Neural cell (in vitro differentiated cells): ENCODE measurements around the gene GPR15LG. TPM values are rescaled to one million over a fixed set of nuclear protein-coding genes. Genes with fewer than 3 reads are reported as not detected.

Source experiments
- H2AFZ ChIP-seq: fragments of 200-600, 300-800 bp; sonication (generic), shearing (Covaris generic); 2 replicates; pipeline ENCODE4 v1.6.0; 2014; ENCODE audit warnings: low read depth, mild to moderate bottlenecking, antibody characterized with exemption, low read length, moderate library complexity
- H3F3A ChIP-seq: fragments of 200-600 bp; shearing (Covaris generic); 2 replicates; pipeline ENCODE4 v1.6.1; 2016; ENCODE audit warnings: mild to moderate bottlenecking, moderate library complexity, mixed read lengths, antibody characterized with exemption, low read length; ENCODE audit not compliant: insufficient read depth, poor library complexity, severe bottlenecking
- H3K27ac ChIP-seq: fragments of 200-600, 300-800 bp; sonication (generic), shearing (Covaris generic); 2 replicates; pipeline ENCODE4 v1.5.1; 2014; ENCODE audit warnings: mild to moderate bottlenecking, low read length, moderate library complexity
- H3K27me3 ChIP-seq: fragments of 300-800, 200-600 bp; sonication (generic), shearing (Covaris generic); 2 replicates; pipeline ENCODE4 v1.6.0; 2014; ENCODE audit warnings: mild to moderate bottlenecking, low read depth, low read length, moderate library complexity; ENCODE audit not compliant: insufficient read depth
- H3K36me3 ChIP-seq: fragments of 300-800, 200-600 bp; sonication (generic), shearing (Covaris generic); 2 replicates; pipeline ENCODE4 v1.5.1; 2014; ENCODE audit warnings: mild to moderate bottlenecking, antibody characterized with exemption, low read length, moderate library complexity; ENCODE audit not compliant: insufficient read depth
- H3K4me2 ChIP-seq: fragments of 300-800, 200-600 bp; sonication (generic), shearing (Covaris generic); 2 replicates; pipeline ENCODE4 v1.6.0; 2014; ENCODE audit warnings: mild to moderate bottlenecking, low read length
- H3K4me3 ChIP-seq: fragments of 300-800, 200-600 bp; sonication (generic), shearing (Covaris generic); 2 replicates; pipeline ENCODE4 v1.5.1; 2014; ENCODE audit warnings: mild to moderate bottlenecking, low read length, moderate library complexity
- H3K79me2 ChIP-seq: fragments of 200-600 bp; shearing (Covaris generic); replicated peaks from 2 replicates; pipeline ENCODE4 v1.6.0; 2014; ENCODE audit warnings: mild to moderate bottlenecking, low read length, moderate library complexity; ENCODE audit not compliant: insufficient read depth
- H3K9ac ChIP-seq: fragments of 300-800, 200-600 bp; sonication (generic), shearing (Covaris generic); 2 replicates; pipeline ENCODE4 v1.6.1; 2016; ENCODE audit warnings: mild to moderate bottlenecking, low read length, mixed read lengths
- H3K9me2 ChIP-seq: fragments of 200-600 bp; shearing (Covaris generic); 2 replicates; pipeline ENCODE4 v1.6.1; 2016; ENCODE audit warnings: mild to moderate bottlenecking, low read length, mixed read lengths; ENCODE audit not compliant: insufficient read depth
- H3K9me3 ChIP-seq: fragments of 200-600, 300-800 bp; sonication (generic), shearing (Covaris generic); 2 replicates; pipeline ENCODE4 v1.6.1; 2016; ENCODE audit warnings: mild to moderate bottlenecking, mixed run types, low read length, moderate library complexity, mixed read lengths
- H4K20me1 ChIP-seq: fragments of 200-600 bp; shearing (Covaris generic); 2 replicates; pipeline ENCODE4 v1.6.1; 2016; ENCODE audit warnings: mild to moderate bottlenecking, mixed run types; ENCODE audit not compliant: insufficient read depth
- CTCF ChIP-seq: fragments of 450-650 bp; IDR thresholded peaks from 2 replicates; pipeline ENCODE4 v1.5.1; 2014; ENCODE audit warnings: antibody characterized with exemption, mild to moderate bottlenecking, moderate library complexity; ENCODE audit not compliant: poor library complexity, severe bottlenecking
- EP300 ChIP-seq: fragments of 450-650 bp; conservative IDR thresholded peaks from 2 replicates; pipeline ENCODE4 v1.6.1; 2014; ENCODE audit warnings: antibody characterized with exemption, mild to moderate bottlenecking, moderate library complexity; ENCODE audit not compliant: poor library complexity, severe bottlenecking
- EZH2 ChIP-seq: fragments of 200-600, 300-800 bp; shearing (Covaris generic), sonication (generic); IDR thresholded peaks from 2 replicates; pipeline ENCODE4 v1.6.1; 2014; ENCODE audit warnings: antibody characterized with exemption, low read length, borderline replicate concordance, mild to moderate bottlenecking; ENCODE audit not compliant: insufficient read depth, poor library complexity, severe bottlenecking
- MXI1 ChIP-seq: fragments of 450-650 bp; conservative IDR thresholded peaks from 2 replicates; pipeline ENCODE4 v1.6.1; 2014; ENCODE audit warnings: antibody characterized with exemption, mild to moderate bottlenecking; ENCODE audit not compliant: poor library complexity, severe bottlenecking
- POLR2AphosphoS5 ChIP-seq: IDR thresholded peaks from 2 replicates; pipeline ENCODE4 v1.6.1; 2012
- RAD21 ChIP-seq: fragments of 450-650 bp; conservative IDR thresholded peaks from 2 replicates; pipeline ENCODE4 v1.6.1; 2014; ENCODE audit warnings: antibody characterized with exemption, mild to moderate bottlenecking, moderate library complexity
- SMC3 ChIP-seq: fragments of 450-650 bp; conservative IDR thresholded peaks from 2 replicates; pipeline ENCODE4 v1.6.1; 2014; ENCODE audit warnings: antibody characterized with exemption, mild to moderate bottlenecking, moderate library complexity; ENCODE audit not compliant: poor library complexity
- TAF1 ChIP-seq: IDR thresholded peaks from 2 replicates; pipeline ENCODE4 v1.6.1; 2012; ENCODE audit warnings: low read depth
- polyA plus RNA-seq: library from polyadenylated mRNA; depleted of rRNA; stranded (reverse); fragments of >200 nt; gene quantifications from 2 replicates; pipeline ENCODE4 v1.2.3, GENCODE V29; 2014
- TF ChIP-seq, protein P1 (sequence below): IDR thresholded peaks from 2 replicates; pipeline ENCODE4 v1.6.1; 2012; ENCODE audit warnings: borderline replicate concordance

GPR15LG gene
- polyA plus RNA-seq, 1 donor from 2014 or later = not detected

GRCh38 chr10:84177541-84178141 lies 4.0 kb downstream of the GPR15LG start:
- no peaks in the 10 kb centered on the region for H3F3A ChIP-seq
- TF ChIP-seq TAF1 (no peak), EZH2 (no peak), RAD21 (no peak), EP300 (no peak), MXI1 (no peak), POLR2AphosphoS5 (no peak), CTCF (no peak), SMC3 (no peak)
- TF ChIP-seq, protein P1, sequence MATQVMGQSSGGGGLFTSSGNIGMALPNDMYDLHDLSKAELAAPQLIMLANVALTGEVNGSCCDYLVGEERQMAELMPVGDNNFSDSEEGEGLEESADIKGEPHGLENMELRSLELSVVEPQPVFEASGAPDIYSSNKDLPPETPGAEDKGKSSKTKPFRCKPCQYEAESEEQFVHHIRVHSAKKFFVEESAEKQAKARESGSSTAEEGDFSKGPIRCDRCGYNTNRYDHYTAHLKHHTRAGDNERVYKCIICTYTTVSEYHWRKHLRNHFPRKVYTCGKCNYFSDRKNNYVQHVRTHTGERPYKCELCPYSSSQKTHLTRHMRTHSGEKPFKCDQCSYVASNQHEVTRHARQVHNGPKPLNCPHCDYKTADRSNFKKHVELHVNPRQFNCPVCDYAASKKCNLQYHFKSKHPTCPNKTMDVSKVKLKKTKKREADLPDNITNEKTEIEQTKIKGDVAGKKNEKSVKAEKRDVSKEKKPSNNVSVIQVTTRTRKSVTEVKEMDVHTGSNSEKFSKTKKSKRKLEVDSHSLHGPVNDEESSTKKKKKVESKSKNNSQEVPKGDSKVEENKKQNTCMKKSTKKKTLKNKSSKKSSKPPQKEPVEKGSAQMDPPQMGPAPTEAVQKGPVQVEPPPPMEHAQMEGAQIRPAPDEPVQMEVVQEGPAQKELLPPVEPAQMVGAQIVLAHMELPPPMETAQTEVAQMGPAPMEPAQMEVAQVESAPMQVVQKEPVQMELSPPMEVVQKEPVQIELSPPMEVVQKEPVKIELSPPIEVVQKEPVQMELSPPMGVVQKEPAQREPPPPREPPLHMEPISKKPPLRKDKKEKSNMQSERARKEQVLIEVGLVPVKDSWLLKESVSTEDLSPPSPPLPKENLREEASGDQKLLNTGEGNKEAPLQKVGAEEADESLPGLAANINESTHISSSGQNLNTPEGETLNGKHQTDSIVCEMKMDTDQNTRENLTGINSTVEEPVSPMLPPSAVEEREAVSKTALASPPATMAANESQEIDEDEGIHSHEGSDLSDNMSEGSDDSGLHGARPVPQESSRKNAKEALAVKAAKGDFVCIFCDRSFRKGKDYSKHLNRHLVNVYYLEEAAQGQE = no peak
- no peaks in the 10 kb centered on the region for H3K79me2 ChIP-seq
- H3K9me3 ChIP-seq = no peaks in the 10 kb centered on the region
- H3K4me3 ChIP-seq = no peak overlapping the region
- no peak overlapping the region for H3K27ac ChIP-seq
- no peaks in the 10 kb centered on the region for H4K20me1 ChIP-seq
- H3K4me2 ChIP-seq = no peak overlapping the region
- no peak overlapping the region for H2AFZ ChIP-seq
- H3K9ac ChIP-seq = no peak overlapping the region
- H3K36me3 ChIP-seq = no peaks in the 10 kb centered on the region
- no peaks in the 10 kb centered on the region for H3K27me3 ChIP-seq
- no peaks in the 10 kb centered on the region for H3K9me2 ChIP-seq

DNA sequence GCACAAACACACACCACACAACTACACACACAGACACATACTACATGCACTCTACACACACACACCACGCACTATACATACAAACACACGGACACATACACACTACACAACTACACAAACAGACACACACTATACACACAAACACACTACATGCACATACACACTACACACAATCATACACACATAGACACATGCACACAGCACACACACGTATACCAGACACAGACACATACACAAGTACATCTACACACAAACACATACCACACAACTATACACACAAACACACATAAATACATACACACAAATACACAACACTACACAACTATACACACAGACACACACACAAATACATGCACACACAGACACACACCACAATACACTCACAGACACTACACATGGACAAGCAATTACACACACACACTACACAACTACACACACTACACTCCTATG lies 4.6 kb downstream of the GPR15LG start:
- Histone ChIP-seq H2AFZ (no peak overlapping the region), H3K36me3 (no peaks in the 10 kb centered on the region), H3K27ac (no peak overlapping the region), H3K9me3 (no peaks in the 10 kb centered on the region), H4K20me1 (no peaks in the 10 kb centered on the region), H3K9ac (no peak overlapping the region), H3K9me2 (no peaks in the 10 kb centered on the region), H3F3A (no peaks in the 10 kb centered on the region), H3K4me2 (no peak overlapping the region), H3K79me2 (no peaks in the 10 kb centered on the region), H3K27me3 (no peaks in the 10 kb centered on the region), H3K4me3 (no peak overlapping the region)
- TF ChIP-seq, protein P1 = no peak
- TF ChIP-seq CTCF (no peak), EZH2 (no peak), SMC3 (no peak), RAD21 (no peak), TAF1 (no peak), EP300 (no peak), POLR2AphosphoS5 (no peak), MXI1 (no peak)
